ENCODE data around the gene TERB2. TPM values are rescaled to one million over a fixed set of nuclear protein-coding genes. Genes with fewer than 3 reads are reported as not detected.
"Not testable (repeated sequence)": the region's sequence is repeated elsewhere in the genome, so short reads cannot be mapped to it uniquely, and the experiment has no call there.

Gene TERB2
- total and polyA plus RNA-seq, 2 donors from 2014 or later: not detected

DNA sequence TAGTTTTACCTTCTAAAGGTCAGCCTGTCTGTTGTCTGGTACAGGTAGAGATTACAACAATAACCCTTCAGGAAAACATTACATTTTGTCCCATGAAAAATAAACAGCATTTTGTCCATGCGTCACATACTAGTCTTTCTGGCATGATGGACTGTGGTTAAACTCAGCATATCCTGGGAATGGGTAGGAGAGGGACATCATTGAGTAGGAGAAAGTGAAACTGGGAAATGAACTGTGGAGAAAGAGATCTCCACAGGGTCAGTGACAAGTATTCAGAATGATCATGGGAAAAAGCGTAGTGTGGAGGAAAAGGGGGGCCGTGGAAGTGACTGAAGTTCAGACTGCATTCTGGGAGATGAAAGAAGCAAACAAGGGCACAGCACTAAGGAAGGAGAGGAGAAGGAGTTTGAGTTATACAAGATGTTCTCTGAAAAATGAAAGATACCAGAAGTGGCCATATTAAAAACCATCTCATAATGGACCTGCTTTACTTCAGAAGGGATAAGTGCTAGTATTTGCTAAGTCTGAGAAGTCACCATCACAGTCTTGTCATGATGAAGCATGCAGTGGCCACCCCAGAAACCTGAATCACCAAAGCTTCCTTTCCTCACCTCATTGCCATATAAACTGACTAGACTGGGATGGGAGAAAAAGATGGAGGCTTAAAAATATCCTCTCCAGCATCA, 31.8 kb downstream of the TERB2 start:
- H3K36me3 ChIP-seq (ENCODE audit: control insufficient read depth in 2 of 3, insufficient read depth in 3 of 3, low read length in 3 of 3); H3K27me3 ChIP-seq (ENCODE audit: control insufficient read depth, insufficient read depth, low read length); FAIRE-seq; H3K27ac ChIP-seq (ENCODE audit: low read depth in 2 of 2, low read length in 2 of 2); DNase-seq; H3K9ac ChIP-seq (ENCODE audit: low read length in 3 of 3); H3K4me1 ChIP-seq (ENCODE audit: control insufficient read depth in 2 of 3, insufficient read depth in 2 of 3, low read depth in 1 of 3, low read length in 3 of 3); H3K4me3 ChIP-seq (ENCODE audit: low read length in 3 of 3); H3K9me3 ChIP-seq (ENCODE audit: control insufficient read depth in 2 of 3, insufficient read depth in 1 of 3, low read length in 3 of 3); intact Hi-C loops (cut with DNase I): not testable (repeated sequence)

DNA sequence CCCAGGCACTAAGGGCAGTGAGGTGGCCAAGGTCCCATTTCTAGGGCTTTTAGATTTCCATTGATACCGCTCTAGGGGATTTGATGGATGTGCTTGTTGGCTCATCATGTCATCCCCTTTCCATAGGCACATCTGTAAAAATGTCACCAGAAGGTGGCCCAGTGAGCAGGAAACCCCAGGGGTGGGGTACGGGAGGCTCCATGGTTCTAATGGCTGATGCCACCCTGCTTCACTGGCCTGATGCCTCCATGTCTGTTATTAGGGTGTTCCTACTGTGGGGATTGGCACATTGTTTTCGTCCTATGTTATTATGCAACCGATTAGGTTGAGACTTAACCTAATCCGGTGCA, 32.4 kb downstream of the TERB2 start:
- H3K36me3 ChIP-seq (ENCODE audit: control insufficient read depth in 2 of 3, insufficient read depth in 3 of 3, low read length in 3 of 3); intact Hi-C loops (cut with DNase I); DNase-seq; H3K4me3 ChIP-seq (ENCODE audit: low read length in 3 of 3); FAIRE-seq; H3K27me3 ChIP-seq (ENCODE audit: control insufficient read depth, insufficient read depth, low read length); H3K27ac ChIP-seq (ENCODE audit: low read depth in 2 of 2, low read length in 2 of 2); H3K9ac ChIP-seq (ENCODE audit: low read length in 3 of 3); H3K9me3 ChIP-seq (ENCODE audit: control insufficient read depth in 2 of 3, insufficient read depth in 1 of 3, low read length in 3 of 3); H3K4me1 ChIP-seq (ENCODE audit: control insufficient read depth in 2 of 3, insufficient read depth in 2 of 3, low read depth in 1 of 3, low read length in 3 of 3): not testable (repeated sequence)

DNA sequence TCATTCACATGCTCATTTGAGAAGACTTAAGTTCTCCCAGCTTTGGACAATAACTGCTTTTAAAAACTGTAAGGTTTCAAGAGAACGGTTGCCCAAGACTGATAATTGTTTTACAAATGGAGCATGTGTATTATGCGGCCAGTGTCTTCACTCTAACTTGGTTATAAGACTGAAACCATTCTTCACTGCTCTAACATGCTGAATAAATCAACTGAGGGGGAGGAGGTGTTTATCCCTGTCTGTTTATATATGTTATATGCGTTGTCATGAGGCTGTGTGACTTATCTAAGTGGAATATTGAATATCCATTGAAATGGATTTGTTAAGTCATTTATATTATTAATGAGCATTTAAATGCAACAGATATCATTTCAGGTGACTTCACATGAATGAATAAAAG, 41.1 kb downstream of the TERB2 start:
- H3K36me3 ChIP-seq (ENCODE audit: control insufficient read depth in 2 of 3, insufficient read depth in 3 of 3, low read length in 3 of 3); intact Hi-C loops (cut with DNase I); H3K27me3 ChIP-seq (ENCODE audit: control insufficient read depth, insufficient read depth, low read length); H3K9me3 ChIP-seq (ENCODE audit: control insufficient read depth in 2 of 3, insufficient read depth in 1 of 3, low read length in 3 of 3); H3K27ac ChIP-seq (ENCODE audit: low read depth in 2 of 2, low read length in 2 of 2); DNase-seq; H3K4me1 ChIP-seq (ENCODE audit: control insufficient read depth in 2 of 3, insufficient read depth in 2 of 3, low read depth in 1 of 3, low read length in 3 of 3); H3K4me3 ChIP-seq (ENCODE audit: low read length in 3 of 3); FAIRE-seq; H3K9ac ChIP-seq (ENCODE audit: low read length in 3 of 3): not testable (repeated sequence)

DNA sequence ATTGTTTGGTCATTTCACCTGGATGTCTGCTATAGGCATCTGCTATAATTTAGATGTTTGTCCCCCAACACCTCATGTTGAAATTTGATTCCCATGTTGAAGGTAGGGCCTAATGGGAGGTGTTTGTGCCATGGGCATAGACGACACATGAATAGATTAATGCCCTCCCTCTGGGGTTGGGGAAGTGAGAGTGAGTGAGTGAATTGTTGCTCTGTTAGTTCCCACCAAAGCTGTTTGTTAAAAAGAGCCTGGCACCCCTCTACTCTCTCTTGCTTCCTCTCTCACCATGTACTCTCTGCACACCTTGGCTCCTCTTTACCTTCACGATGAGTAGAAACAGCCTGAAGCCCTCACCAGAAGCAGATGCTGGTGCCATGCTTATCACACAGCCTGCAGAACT, 42.6 kb downstream of the TERB2 start:
- Histone ChIP-seq H3K9me3 (ENCODE audit: control insufficient read depth in 2 of 3, insufficient read depth in 1 of 3, low read length in 3 of 3) (no peaks in the 10 kb centered on the region), H3K27me3 (ENCODE audit: control insufficient read depth, insufficient read depth, low read length) (no peaks in the 10 kb centered on the region), H3K27ac (ENCODE audit: low read depth in 2 of 2, low read length in 2 of 2) (no peak overlapping the region), H3K36me3 (ENCODE audit: control insufficient read depth in 2 of 3, insufficient read depth in 3 of 3, low read length in 3 of 3) (no peaks in the 10 kb centered on the region), H3K4me1 (ENCODE audit: control insufficient read depth in 2 of 3, insufficient read depth in 2 of 3, low read depth in 1 of 3, low read length in 3 of 3) (peaks cover 0 to 11% (median 0%) of the 10 kb centered on the region in 3 donors), H3K4me3 (ENCODE audit: low read length in 3 of 3) (no peak overlapping the region), H3K9ac (ENCODE audit: low read length in 3 of 3) (no peak overlapping the region)
- TF ChIP-seq CTCF (IDR thresholded peaks at IDR 0.05; ENCODE audit: borderline replicate concordance, extremely low read depth, insufficient read depth): no peak
- no peak for DNase-seq
- FAIRE-seq: no peak
- intact Hi-C loops (cut with DNase I): no loop called here

DNA sequence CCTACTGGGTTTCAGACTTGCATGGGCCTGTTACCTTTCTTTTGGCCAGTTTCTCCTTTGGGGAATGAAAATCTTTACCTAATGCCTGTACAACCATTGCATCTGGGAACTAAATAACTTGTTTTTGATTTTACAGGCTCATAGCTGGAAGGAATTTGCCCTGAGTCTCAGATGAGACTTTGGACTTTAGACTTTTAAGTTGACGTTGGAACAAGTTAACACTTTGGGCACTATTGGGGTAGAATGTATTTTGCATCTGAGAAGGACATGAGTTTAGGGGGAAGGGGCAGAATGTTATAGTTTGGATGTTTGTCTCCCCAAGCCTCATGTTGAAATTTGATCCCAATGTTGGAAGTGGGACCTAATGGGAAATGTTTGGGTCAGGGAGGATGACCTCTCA, 44.7 kb downstream of the TERB2 start:
- FAIRE-seq: not testable (repeated sequence)

GRCh38 chr15:45003731-45004410, 47.4 kb downstream of the TERB2 start:
- H3K36me3 ChIP-seq (ENCODE audit: control insufficient read depth in 2 of 3, insufficient read depth in 3 of 3, low read length in 3 of 3); H3K27me3 ChIP-seq (ENCODE audit: control insufficient read depth, insufficient read depth, low read length); intact Hi-C loops (cut with DNase I); H3K4me3 ChIP-seq (ENCODE audit: low read length in 3 of 3); FAIRE-seq; H3K9ac ChIP-seq (ENCODE audit: low read length in 3 of 3); H3K9me3 ChIP-seq (ENCODE audit: control insufficient read depth in 2 of 3, insufficient read depth in 1 of 3, low read length in 3 of 3): not testable (repeated sequence)
- peak overlapping the region in 1 of 2 donors; percentile 26 for H3K27ac ChIP-seq (ENCODE audit: low read depth in 2 of 2, low read length in 2 of 2)
- peaks cover 0 to 11% (median 0%) of the 10 kb centered on the region in 3 donors for H3K4me1 ChIP-seq (ENCODE audit: control insufficient read depth in 2 of 3, insufficient read depth in 2 of 3, low read depth in 1 of 3, low read length in 3 of 3)
- peak in 2 of 5 donors; percentile 12 to 37 for DNase-seq

More for the DNA sequence above, 44.7 kb downstream of the TERB2 start:
- intact Hi-C loops (cut with DNase I); H3K27me3 ChIP-seq (ENCODE audit: control insufficient read depth, insufficient read depth, low read length); DNase-seq; H3K36me3 ChIP-seq (ENCODE audit: control insufficient read depth in 2 of 3, insufficient read depth in 3 of 3, low read length in 3 of 3); H3K4me3 ChIP-seq (ENCODE audit: low read length in 3 of 3); H3K9ac ChIP-seq (ENCODE audit: low read length in 3 of 3); H3K9me3 ChIP-seq (ENCODE audit: control insufficient read depth in 2 of 3, insufficient read depth in 1 of 3, low read length in 3 of 3); H3K27ac ChIP-seq (ENCODE audit: low read depth in 2 of 2, low read length in 2 of 2): not testable (repeated sequence)
- peaks cover 0 to 11% (median 0%) of the 10 kb centered on the region in 3 donors for H3K4me1 ChIP-seq (ENCODE audit: control insufficient read depth in 2 of 3, insufficient read depth in 2 of 3, low read depth in 1 of 3, low read length in 3 of 3)

DNA sequence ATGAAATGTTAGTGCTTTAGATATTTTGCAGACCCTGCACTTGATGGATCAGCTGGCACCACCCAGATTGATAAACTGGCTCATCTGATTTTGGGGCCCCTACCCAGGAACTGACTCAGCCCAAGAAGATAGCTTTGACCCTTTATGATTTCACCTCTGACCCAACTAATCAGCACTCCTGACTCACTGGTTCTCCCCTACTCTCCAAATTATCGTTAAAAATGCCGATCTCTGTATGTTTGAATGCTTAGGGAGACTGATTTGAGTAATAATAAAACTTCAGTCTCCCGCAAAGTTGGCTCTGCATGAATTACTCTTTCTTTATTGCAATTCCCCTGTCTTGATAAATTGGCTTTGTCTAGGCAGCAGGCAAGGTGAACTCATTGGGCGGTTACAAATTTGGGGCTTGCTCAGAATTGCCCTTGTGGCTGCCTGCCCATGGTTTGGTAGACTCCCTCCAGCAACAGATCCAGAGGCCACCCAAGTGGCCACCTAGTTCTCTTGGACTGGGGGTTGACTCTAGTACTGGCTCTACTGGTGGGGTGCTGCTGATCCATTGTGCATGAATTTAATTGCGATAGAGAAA, 48.2 kb downstream of the TERB2 start:
- H3K27ac ChIP-seq (ENCODE audit: low read depth in 2 of 2, low read length in 2 of 2); H3K4me3 ChIP-seq (ENCODE audit: low read length in 3 of 3); H3K9ac ChIP-seq (ENCODE audit: low read length in 3 of 3); H3K27me3 ChIP-seq (ENCODE audit: control insufficient read depth, insufficient read depth, low read length); H3K9me3 ChIP-seq (ENCODE audit: control insufficient read depth in 2 of 3, insufficient read depth in 1 of 3, low read length in 3 of 3); FAIRE-seq; intact Hi-C loops (cut with DNase I); DNase-seq; H3K36me3 ChIP-seq (ENCODE audit: control insufficient read depth in 2 of 3, insufficient read depth in 3 of 3, low read length in 3 of 3): not testable (repeated sequence)
- H3K4me1 ChIP-seq (ENCODE audit: control insufficient read depth in 2 of 3, insufficient read depth in 2 of 3, low read depth in 1 of 3, low read length in 3 of 3): peaks cover 0 to 11% (median 0%) of the 10 kb centered on the region in 3 donors
